ENCODE measurements around the gene SIRPB1.

- TF ChIP-seq FOXS1 (CRISPR knock-in tag; IDR thresholded peaks at IDR 0.05) (no peak), RAD21 (conservative IDR thresholded peaks at IDR 0.05 in 1 of 2, IDR thresholded peaks at IDR 0.05 in 1 of 2) (no peak), CEBPB (IDR thresholded peaks at IDR 0.05) (no peak), MYC (IDR thresholded peaks at IDR 0.05; ENCODE audit: borderline replicate concordance, low read length) (no peak), EP300 (IDR thresholded peaks at IDR 0.05) (no peak), CTCF (IDR thresholded peaks at IDR 0.05) (no peak)
Measured at GRCh38 chr20:1661542-1662299, 41.9 kb upstream of the SIRPB1 start.

All from A549 (cell line).